GM12875 (cell line): Measurements from ENCODE around the gene IGF2R.

Source experiments
- H3K4me3 ChIP-seq: one replicate; pipeline ENCODE4 v1.5.1; 2011; ENCODE audit warnings: low read depth, low read length, control low read depth
- TF ChIP-seq, protein P1 (sequence below): IDR thresholded peaks from 2 replicates; pipeline ENCODE4 v1.5.1; 2011; ENCODE audit warnings: low read depth, mild to moderate bottlenecking, control low read depth, inconsistent platforms, low read length, moderate library complexity, borderline replicate concordance; ENCODE audit not compliant: insufficient read depth

IGF2R gene

DNA sequence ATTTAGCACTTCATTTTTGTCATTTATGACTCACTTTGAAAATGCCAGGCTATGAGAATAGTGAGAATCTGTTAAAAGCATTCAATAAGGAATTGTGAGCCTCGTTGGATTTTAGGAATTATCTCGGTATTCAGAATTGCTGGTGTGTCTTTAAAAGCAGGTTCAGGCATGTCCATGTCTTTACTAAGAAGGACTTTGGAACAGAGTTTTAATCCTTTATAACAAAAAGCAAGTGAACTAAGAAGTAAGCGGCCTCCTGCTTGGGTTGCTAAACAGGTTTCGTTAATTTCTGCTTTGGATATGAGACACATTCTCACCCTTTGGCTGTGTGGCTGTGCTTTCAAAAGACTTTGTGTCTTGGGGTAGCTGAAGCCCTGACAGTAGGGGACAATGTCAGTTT is 74.9 kb downstream of the IGF2R start:
- no peak overlapping the region for H3K4me3 ChIP-seq
- TF ChIP-seq, protein P1, sequence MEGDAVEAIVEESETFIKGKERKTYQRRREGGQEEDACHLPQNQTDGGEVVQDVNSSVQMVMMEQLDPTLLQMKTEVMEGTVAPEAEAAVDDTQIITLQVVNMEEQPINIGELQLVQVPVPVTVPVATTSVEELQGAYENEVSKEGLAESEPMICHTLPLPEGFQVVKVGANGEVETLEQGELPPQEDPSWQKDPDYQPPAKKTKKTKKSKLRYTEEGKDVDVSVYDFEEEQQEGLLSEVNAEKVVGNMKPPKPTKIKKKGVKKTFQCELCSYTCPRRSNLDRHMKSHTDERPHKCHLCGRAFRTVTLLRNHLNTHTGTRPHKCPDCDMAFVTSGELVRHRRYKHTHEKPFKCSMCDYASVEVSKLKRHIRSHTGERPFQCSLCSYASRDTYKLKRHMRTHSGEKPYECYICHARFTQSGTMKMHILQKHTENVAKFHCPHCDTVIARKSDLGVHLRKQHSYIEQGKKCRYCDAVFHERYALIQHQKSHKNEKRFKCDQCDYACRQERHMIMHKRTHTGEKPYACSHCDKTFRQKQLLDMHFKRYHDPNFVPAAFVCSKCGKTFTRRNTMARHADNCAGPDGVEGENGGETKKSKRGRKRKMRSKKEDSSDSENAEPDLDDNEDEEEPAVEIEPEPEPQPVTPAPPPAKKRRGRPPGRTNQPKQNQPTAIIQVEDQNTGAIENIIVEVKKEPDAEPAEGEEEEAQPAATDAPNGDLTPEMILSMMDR, result no peak

DNA sequence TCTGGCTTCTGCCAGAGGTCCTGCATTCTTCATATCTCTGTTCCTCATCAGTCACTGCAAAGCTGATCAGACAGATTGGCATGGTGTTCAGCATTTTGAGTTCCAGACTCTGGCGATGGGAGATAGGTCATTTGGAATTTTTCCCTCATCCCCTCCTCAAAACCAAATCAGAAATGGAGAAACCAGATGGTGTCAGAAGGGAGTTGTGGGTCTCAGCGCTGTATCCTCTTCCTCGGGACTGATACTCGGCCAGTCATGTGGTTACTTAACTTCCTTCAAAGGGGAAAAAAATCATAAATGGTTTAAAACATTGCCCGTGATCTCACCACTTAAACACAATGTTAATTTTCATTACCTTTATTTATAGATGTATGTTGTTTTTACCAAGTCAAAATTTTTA is 75.8 kb downstream of the IGF2R start:
- TF ChIP-seq, protein P1, result no peak
- H3K4me3 ChIP-seq, result no peak overlapping the region

DNA sequence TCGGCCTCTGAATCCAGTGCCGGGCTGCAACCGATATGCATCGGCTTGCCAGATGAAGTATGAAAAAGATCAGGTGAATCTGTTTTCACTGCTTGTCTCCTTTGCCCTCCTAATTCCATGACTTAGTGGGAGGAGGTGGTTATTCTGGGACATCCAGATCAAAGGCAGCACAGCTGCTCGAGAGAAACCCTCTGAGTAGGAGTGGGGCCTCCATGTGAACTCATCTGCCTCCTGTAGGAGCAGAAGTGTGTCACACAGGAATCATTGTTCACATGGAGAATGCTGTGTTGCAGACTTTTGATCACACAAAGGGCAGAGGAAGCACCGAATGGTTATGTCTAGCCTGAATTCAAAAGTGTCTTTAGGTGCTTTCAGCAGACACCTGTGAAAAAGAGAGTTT is 79.6 kb downstream of the IGF2R start:
- TF ChIP-seq, protein P1, result no peak
- H3K4me3 ChIP-seq, result no peak overlapping the region

DNA sequence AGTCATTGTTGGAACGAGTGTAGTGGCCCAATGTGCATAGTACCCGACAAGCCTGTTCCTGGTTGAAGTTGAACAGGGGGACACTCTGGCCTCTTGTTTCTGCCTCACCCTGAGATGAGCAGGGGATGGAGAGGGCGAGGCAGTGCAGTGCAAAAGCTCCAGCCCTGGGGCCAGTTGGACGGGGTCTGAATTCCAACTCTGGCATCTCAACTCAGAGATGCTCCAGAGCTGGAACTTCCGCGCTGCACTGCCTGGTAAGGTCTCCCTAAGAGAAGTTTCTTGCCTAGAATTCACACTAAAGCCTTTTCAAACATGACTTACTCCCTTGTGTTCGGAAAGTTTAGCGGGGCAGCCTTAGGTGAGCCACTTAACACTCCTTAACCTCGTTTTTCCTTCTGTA is 80.5 kb downstream of the IGF2R start:
- H3K4me3 ChIP-seq, result no peak overlapping the region
- TF ChIP-seq, protein P1, result no peak

DNA sequence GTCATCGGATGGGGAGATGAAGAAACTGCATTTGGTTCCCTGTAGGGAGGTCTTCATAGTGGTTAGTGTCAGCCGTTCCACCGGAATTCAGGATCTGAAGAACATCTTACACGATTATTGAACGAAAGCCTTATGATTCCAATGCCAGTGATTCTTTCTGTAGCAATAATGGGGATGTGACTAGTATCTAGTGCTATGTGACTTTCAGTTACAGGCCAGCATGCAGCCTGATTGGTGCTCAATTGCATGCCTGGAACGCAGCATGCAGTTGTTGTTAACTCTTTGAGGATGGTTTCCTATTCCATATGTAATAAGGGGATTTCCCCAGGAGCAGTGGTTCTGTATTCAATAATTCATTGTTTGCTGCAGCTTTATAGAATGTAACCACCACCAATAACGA is 81.1 kb downstream of the IGF2R start:
- TF ChIP-seq, protein P1, result no peak
- no peak overlapping the region for H3K4me3 ChIP-seq

DNA sequence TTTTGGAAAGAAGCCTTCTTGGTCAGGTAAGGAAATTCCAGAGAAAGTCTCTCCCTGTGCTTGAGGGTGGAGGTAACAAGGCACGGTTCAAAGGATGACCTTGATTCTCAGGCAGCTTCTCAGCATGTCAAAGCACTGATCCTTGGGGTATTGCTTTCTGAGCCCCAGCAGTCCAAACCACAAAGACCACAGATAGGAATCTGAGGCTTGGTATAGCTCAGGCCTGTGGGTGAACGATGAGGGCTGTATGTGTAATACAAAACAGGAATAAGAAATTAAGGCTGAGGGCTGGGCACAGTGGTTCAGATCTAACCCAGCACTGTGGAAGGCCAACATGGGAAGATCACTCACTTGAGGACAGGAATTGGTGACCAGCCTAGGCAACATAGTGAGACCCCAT is 82.5 kb downstream of the IGF2R start:
- no peak overlapping the region for H3K4me3 ChIP-seq

DNA sequence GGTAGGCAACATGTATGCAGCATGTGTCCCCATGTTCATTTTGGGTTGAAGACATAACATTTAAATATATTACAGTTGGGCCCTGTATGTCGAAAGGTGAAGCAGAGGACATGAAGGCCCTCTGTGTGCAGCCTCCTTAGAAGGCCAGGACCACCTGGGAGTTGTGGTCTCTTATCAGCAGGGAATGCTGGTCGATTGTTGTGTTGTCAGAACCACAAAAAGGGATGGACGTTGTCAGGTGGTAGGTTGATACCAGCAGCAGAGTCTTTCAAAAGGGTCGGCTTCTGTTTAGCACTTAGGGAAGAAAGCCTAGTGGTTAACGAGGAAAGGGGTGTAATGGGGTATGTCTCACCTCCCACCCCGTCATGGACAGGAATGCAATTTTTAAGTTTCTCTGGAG is 85.4 kb downstream of the IGF2R start:
- TF ChIP-seq, protein P1, result no peak
- no peak overlapping the region for H3K4me3 ChIP-seq

More for the DNA sequence above, 82.5 kb downstream of the IGF2R start:
- TF ChIP-seq, protein P1, result no peak
